SJSA1 (cell line): Measurements from ENCODE around the gene FRMD4A. TPM values are rescaled to one million over a fixed set of nuclear protein-coding genes. Genes with fewer than 3 reads are reported as not detected.

Experiments
- DNase-seq, 2 experiments: peaks; one replicate each; pipeline ENCODE4 v3.0.0-alpha.2; 2015 to 2020; ENCODE audit warnings: low spot score in 2 of 2, low read depth in 1 of 2
- H3K27ac ChIP-seq: fragments of 250-450 bp; sonication (Bioruptor Pico); 2 replicates; pipeline ENCODE4 v1.5.1; 2020; ENCODE audit warnings: mild to moderate bottlenecking, moderate library complexity
- H3K27me3 ChIP-seq: fragments of 250-450 bp; sonication (Bioruptor Pico); replicated peaks from 2 replicates; pipeline ENCODE4 v1.5.1; 2020; ENCODE audit warnings: mild to moderate bottlenecking, moderate library complexity
- H3K36me3 ChIP-seq: fragments of 250-450 bp; sonication (Bioruptor Pico); 2 replicates; pipeline ENCODE4 v1.5.1; 2020; ENCODE audit warnings: mild to moderate bottlenecking
- H3K4me1 ChIP-seq: fragments of 250-450 bp; sonication (Bioruptor Pico); replicated peaks from 2 replicates; pipeline ENCODE4 v1.6.1; 2021; ENCODE audit warnings: mild to moderate bottlenecking
- H3K4me3 ChIP-seq: fragments of 250-450 bp; sonication (Bioruptor Pico); 2 replicates; pipeline ENCODE4 v1.5.1; 2020; ENCODE audit warnings: mild to moderate bottlenecking
- H3K9me3 ChIP-seq: fragments of 250-450 bp; sonication (Bioruptor Pico); replicated peaks from 2 replicates; pipeline ENCODE4 v1.5.1; 2020; ENCODE audit warnings: mild to moderate bottlenecking
- total RNA-seq: library from RNA; depleted of rRNA; stranded (reverse); fragments of >200 nt; shearing (Covaris generic); gene quantifications from 2 replicates; pipeline ENCODE4 v1.2.3, GENCODE V29; 2014

FRMD4A gene
- total RNA-seq, 1 experiment from 2014 or later = 6.2 TPM

DNA sequence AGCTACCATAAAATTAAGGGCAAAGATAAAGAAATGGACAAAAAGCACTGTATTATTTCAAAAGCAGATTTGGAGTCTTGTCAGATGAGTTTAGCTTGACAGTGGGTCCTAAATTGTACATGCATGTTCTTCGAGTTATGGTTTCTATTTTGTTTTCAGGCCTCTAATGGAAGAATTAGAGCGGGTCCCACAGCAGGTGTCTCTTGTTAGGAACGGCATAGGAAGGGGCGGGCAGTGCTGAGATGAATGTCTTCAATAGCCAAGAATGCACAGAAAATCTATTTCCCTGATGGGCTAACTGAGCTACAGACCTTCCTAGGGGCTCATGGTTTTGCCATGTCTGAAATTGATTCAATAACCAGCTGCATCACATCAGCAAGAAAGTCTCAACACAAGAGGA is 304.4 kb downstream of the FRMD4A start:
- no peaks in the 10 kb centered on the region for H3K36me3 ChIP-seq
- no peak overlapping the region for H3K4me3 ChIP-seq
- 0 out of 2 replicates have a peak, but pooled peaks cover 5% of the 10 kb centered on the region for H3K4me1 ChIP-seq
- peaks cover 4% of the 10 kb centered on the region; the same call in 1 of the 2 replicates for H3K27me3 ChIP-seq
- H3K9me3 ChIP-seq = no peaks in the 10 kb centered on the region
- no peak for DNase-seq
- H3K27ac ChIP-seq = no peak overlapping the region

DNA sequence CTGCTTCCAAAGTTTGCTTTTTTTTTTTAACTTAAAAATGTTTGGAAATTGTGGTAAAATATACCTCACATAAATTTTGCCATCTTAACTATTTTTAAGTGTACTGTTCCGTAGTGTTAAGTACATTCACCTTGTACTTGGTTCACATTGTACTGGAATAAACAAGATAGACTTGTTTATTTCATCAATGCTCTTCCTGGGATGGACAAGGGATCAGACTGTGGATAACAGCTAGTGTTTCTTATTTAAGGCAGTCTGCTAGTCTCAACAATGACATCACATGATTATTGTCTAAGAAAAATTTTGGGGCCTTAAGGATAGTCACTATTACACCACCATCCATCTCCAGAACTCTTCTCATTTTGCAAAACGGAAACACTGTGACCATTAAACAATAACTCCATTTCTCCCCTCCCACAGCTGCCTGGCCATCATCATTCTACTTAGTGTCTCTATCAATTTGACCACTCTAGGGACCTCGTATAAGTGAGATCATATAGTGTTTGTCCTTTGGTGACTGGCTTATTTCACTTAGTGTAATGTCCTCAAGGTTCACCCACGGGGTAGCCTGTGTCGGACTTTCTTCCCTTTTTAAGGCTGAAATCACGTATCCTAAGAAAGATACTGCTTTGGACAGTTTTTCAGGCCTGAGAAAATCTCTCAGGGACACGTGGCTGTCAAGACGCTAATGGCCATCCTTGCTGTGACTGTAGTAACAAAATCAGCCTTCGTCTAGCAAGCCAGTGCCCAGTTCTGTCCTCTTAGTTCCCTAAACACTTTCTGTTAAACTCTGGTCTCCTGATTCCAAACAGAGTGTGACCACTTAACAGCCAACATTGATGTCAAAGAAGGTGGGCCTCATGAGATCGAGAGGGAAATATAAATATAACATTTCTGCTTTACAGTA is 305.2 kb downstream of the FRMD4A start:
- no peak overlapping the region for H3K4me3 ChIP-seq
- H3K9me3 ChIP-seq = no peaks in the 10 kb centered on the region
- H3K4me1 ChIP-seq = 0 out of 2 replicates have a peak, but pooled peaks cover 5% of the 10 kb centered on the region
- no peaks in the 10 kb centered on the region for H3K36me3 ChIP-seq
- H3K27me3 ChIP-seq = peaks cover 4% of the 10 kb centered on the region; the same call in 1 of the 2 replicates
- no peak overlapping the region for H3K27ac ChIP-seq
- DNase-seq = no peak

- no peaks in the 10 kb centered on the region for H3K27me3 ChIP-seq
Measured at GRCh38 chr10:14024329-14025202, 306.2 kb downstream of the FRMD4A start.

GRCh38 chr10:14023673-14024328 is 306.9 kb downstream of the FRMD4A start:
- H3K4me1 ChIP-seq = 0 out of 2 replicates have a peak, but pooled peaks cover 5% of the 10 kb centered on the region
- no peak overlapping the region for H3K27ac ChIP-seq
- DNase-seq = peak in 1 of 2 experiments; percentile 14
- H3K36me3 ChIP-seq = no peaks in the 10 kb centered on the region
- H3K4me3 ChIP-seq = no peak overlapping the region
- H3K27me3 ChIP-seq = no peaks in the 10 kb centered on the region
- H3K9me3 ChIP-seq = no peaks in the 10 kb centered on the region; the same call in 1 of the 2 replicates

More at GRCh38 chr10:14024329-14025202, 306.2 kb downstream of the FRMD4A start:
- Histone ChIP-seq H3K4me3 (no peak overlapping the region), H3K4me1 (0 out of 2 replicates have a peak, but pooled peaks cover 5% of the 10 kb centered on the region), H3K9me3 (no peaks in the 10 kb centered on the region), H3K27ac (no peak overlapping the region), H3K36me3 (no peaks in the 10 kb centered on the region)
- no peak for DNase-seq

DNA sequence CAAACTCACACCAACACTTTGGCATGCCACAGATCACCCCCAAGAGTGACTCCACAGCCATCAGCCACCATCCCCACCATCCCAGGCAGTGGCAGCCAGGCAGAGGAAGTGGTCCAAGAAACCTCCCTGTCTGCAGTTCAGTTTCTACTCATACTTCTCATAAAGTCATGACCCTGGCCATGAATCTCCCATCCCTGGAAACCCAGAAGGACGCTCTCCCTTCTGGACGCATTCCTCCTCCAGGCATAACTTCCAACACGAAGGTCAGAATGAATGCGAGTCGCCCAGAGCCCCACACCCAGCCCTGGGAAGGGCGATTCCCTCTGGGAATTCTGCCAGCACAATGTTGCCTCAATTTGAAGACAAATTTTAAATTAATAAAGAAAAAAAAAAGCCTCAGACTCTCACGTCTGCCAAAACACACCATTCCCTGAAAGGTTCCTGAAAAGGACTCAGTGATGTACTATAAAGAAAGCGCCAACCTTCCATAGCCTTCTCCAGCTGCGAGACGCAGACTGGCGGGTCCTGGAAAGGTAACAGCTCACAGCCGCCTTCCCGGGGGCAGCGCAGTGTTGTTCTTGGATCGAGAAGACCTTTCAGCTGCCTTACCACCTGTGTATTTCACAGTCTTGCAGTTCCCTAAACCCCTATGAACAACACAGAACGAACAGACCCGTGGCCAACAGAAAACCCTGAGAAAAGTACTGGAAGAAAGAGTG is 307.6 kb downstream of the FRMD4A start:
- Histone ChIP-seq H3K4me1 (0 out of 2 replicates have a peak, but pooled peaks cover 5% of the 10 kb centered on the region), H3K27ac (no peak overlapping the region), H3K36me3 (no peaks in the 10 kb centered on the region), H3K4me3 (no peak overlapping the region), H3K9me3 (no peaks in the 10 kb centered on the region; the same call in 1 of the 2 replicates), H3K27me3 (no peaks in the 10 kb centered on the region)
- DNase-seq = no peak

DNA sequence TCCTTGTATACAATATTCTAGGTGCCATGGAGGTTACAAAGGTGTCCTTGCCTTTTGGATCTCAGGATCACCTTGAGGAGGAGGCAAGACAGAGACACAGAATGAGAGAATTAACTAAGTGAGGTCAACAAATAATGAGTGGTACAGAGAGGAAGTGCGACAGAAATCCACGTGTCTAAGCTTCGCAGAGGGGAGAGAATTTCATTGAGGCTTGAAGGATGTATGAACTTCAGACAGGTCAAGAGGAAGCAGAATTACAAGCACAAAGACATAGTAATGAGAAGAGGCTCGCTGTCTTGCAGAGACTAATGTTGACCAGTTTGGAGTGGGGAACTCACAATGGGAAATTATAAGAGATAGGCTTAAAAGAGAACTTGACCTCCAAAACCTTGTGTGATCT is 308.7 kb downstream of the FRMD4A start:
- Histone ChIP-seq H3K36me3 (no peaks in the 10 kb centered on the region), H3K9me3 (peaks cover 5% of the 10 kb centered on the region), H3K4me1 (0 out of 2 replicates have a peak, but pooled peaks cover 5% of the 10 kb centered on the region), H3K27me3 (no peaks in the 10 kb centered on the region), H3K4me3 (no peak overlapping the region), H3K27ac (no peak overlapping the region)
- DNase-seq = no peak

- H3K9me3 ChIP-seq = peaks cover 5% of the 10 kb centered on the region
- H3K4me1 ChIP-seq = 0 out of 2 replicates have a peak, but pooled peaks cover 5% of the 10 kb centered on the region
- no peak overlapping the region for H3K27ac ChIP-seq
- no peaks in the 10 kb centered on the region; the same call in 1 of the 2 replicates for H3K27me3 ChIP-seq
- H3K36me3 ChIP-seq = no peaks in the 10 kb centered on the region
- H3K4me3 ChIP-seq = no peak overlapping the region
- DNase-seq = no peak
Measured at GRCh38 chr10:14020037-14020664, 310.6 kb downstream of the FRMD4A start.

DNA sequence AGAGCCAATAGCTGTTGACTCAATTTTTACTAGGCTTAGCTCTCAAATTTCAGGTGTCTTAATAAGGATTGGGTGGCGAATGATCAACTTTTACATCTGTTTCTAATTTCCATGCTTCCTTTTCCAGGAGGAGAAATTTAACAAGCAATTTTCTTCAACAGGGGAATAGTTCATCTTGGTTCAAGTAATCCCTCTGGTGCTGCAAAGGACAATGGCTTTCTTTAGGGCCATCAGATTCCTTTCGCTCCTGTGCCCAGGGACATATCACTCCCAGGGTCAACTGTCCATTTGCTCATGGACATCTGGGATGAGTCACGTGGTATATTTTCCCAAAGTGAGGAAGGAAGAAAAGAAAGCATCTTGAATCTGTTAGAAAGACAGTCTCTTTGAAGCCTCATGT is 313.3 kb downstream of the FRMD4A start:
- Histone ChIP-seq H3K27ac (no peak overlapping the region), H3K9me3 (peaks cover 5% of the 10 kb centered on the region)
- no peak for DNase-seq

DNA sequence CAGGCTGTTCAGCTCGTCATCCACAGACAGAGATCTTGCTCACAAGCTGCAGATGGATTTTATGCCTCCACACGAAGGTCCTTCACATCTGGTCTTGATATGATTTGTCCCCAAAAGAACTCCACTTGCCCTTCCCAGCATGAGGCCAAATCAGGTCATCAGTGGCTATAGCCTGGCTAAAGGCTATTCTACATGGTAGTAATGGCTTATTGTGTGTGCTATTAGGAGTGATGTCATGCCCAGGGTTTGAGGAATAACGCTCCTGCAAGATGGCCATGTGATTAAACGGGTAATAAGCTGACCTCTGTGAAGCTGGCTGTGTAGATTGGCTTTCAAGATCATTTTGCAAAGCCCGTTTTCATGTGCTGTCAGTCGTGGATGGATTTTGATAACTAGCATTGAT is 313.8 kb downstream of the FRMD4A start:
- H3K36me3 ChIP-seq = no peaks in the 10 kb centered on the region
- peaks cover 5% of the 10 kb centered on the region for H3K9me3 ChIP-seq
- H3K27me3 ChIP-seq = no peaks in the 10 kb centered on the region; the same call in 1 of the 2 replicates
- no peak overlapping the region for H3K27ac ChIP-seq
- no peak for DNase-seq
- H3K4me3 ChIP-seq = no peak overlapping the region
- H3K4me1 ChIP-seq = no peaks in the 10 kb centered on the region

More for the DNA sequence above, 313.3 kb downstream of the FRMD4A start:
- no peaks in the 10 kb centered on the region; the same call in 1 of the 2 replicates for H3K27me3 ChIP-seq
- no peaks in the 10 kb centered on the region for H3K4me1 ChIP-seq
- no peak overlapping the region for H3K4me3 ChIP-seq
- H3K36me3 ChIP-seq = no peaks in the 10 kb centered on the region

- no peak for DNase-seq
- H3K27me3 ChIP-seq = no peaks in the 10 kb centered on the region; the same call in 1 of the 2 replicates
- H3K27ac ChIP-seq = no peak overlapping the region
- no peak overlapping the region for H3K4me3 ChIP-seq
- H3K4me1 ChIP-seq = no peaks in the 10 kb centered on the region
- H3K9me3 ChIP-seq = peaks cover 5% of the 10 kb centered on the region
- H3K36me3 ChIP-seq = no peaks in the 10 kb centered on the region
Measured at GRCh38 chr10:14016011-14016536, 314.6 kb downstream of the FRMD4A start.

- no peak for DNase-seq
- Histone ChIP-seq H3K9me3 (peaks cover 5% of the 10 kb centered on the region), H3K36me3 (no peaks in the 10 kb centered on the region), H3K4me3 (no peak overlapping the region), H3K27ac (no peak overlapping the region), H3K27me3 (no peaks in the 10 kb centered on the region; the same call in 1 of the 2 replicates), H3K4me1 (peaks cover 12% of the 10 kb centered on the region)
Measured at GRCh38 chr10:14014423-14014822, 316.3 kb downstream of the FRMD4A start.
